Activated CD4-positive, alpha-beta T cell treated with anti-CD3 and anti-CD28 coated beads for 36 hours (primary cell): ENCODE results near the gene PAK6. TPM values are rescaled to one million over a fixed set of nuclear protein-coding genes. Genes with fewer than 3 reads are reported as not detected.

Experiments
- ATAC-seq: fragments of 200-7000 bp; cut with Tn5 transposase; one replicate; pipeline ENCODE4 v1.10.0; 2021; ENCODE audit warnings: mild to moderate bottlenecking, moderate library complexity
- CTCF ChIA-PET: fragments of 350-600 bp; sonication (Branson Sonifier 250); formaldehyde crosslinking; loops from one replicate; lab custom pipeline; 2021; ENCODE audit warnings: antibody characterized with exemption; lab: Charles Lee
- POLR2A ChIA-PET: fragments of 350-600 bp; sonication (Branson Sonifier 250); formaldehyde crosslinking; loops from one replicate; lab custom pipeline; 2021; ENCODE audit warnings: antibody characterized with exemption, inconsistent platforms; lab: Charles Lee
- DNase-seq: peaks from one replicate; pipeline ENCODE4 v3.0.0-alpha.2; 2020
- H3K27ac Mint-ChIP-seq: one replicate; pipeline ENCODE4 v1.8.0; 2021; ENCODE audit warnings: mixed read lengths
- H3K27me3 Mint-ChIP-seq: one replicate; pipeline ENCODE4 v1.8.0; 2021; ENCODE audit warnings: mixed read lengths
- H3K36me3 Mint-ChIP-seq: one replicate; pipeline ENCODE4 v1.8.0; 2021; ENCODE audit warnings: low read depth, mixed read lengths
- H3K4me1 Mint-ChIP-seq: one replicate; pipeline ENCODE4 v1.8.0; 2021; ENCODE audit warnings: mixed read lengths
- H3K4me3 Mint-ChIP-seq: one replicate; pipeline ENCODE4 v1.8.0; 2021; ENCODE audit warnings: mild to moderate bottlenecking, moderate library complexity, mixed read lengths
- H3K9me3 Mint-ChIP-seq: one replicate; pipeline ENCODE4 v1.8.0; 2021; ENCODE audit warnings: low read depth, mixed read lengths
- intact Hi-C, 2 experiments: fragments of 100-400 bp; cut with DNase I in 1 of 2; cut with micrococcal nuclease in 1 of 2; formaldehyde crosslinking; loops; one replicate each; pipeline versions ENCODE4 v1.14.2 to v1.15.1; 2022 to 2024; cut with DNase I, micrococcal nuclease
- total RNA-seq, 2 experiments: library from RNA; stranded (reverse); gene quantifications; one replicate each; pipeline ENCODE4 v1.2.3, GENCODE V29; 2021

The PAK6 gene
- total RNA-seq, 2 experiments from 2014 or later, result 0.30 to 0.53 TPM

GRCh38 chr15:40302288-40302886 is 63.5 kb downstream of the PAK6 start:
- Mint-ChIP-seq H3K36me3 (peaks cover 33% of the 10 kb centered on the region), H3K4me3 (no peak overlapping the region), H3K9me3 (no peaks in the 10 kb centered on the region), H3K4me1 (peaks cover 15% of the 10 kb centered on the region), H3K27ac (no peak overlapping the region), H3K27me3 (no peaks in the 10 kb centered on the region)
- DNase-seq (no peak), ATAC-seq (no peak)
- ChIA-PET POLR2A (no interaction called here), CTCF (interaction anchor here (0.7 to 21.7 kb wide), 5 partner anchors 14 to 35 kb away, joined by 3 to 393 read pairs (median 6); no protein-coding TSS in a partner anchor)
- intact Hi-C loops, result loop anchor here in 1 of 2 experiments (10.0 kb wide), 1 partner anchor 518 kb away; the partner anchor contains the start of gene FSIP1

- Mint-ChIP-seq H3K4me1 (peaks cover 15% of the 10 kb centered on the region), H3K4me3 (no peak overlapping the region), H3K36me3 (peaks cover 33% of the 10 kb centered on the region), H3K27me3 (no peaks in the 10 kb centered on the region), H3K9me3 (no peaks in the 10 kb centered on the region), H3K27ac (no peak overlapping the region)
- ATAC-seq (no peak), DNase-seq (no peak)
- CTCF ChIA-PET, result interaction anchor here (0.6 to 21.7 kb wide), 3 partner anchors 28 to 35 kb away, joined by 3 to 393 read pairs (median 7); no protein-coding TSS in a partner anchor
- POLR2A ChIA-PET, result no interaction called here
- intact Hi-C loops, result loop anchor here in 1 of 2 experiments (10.0 kb wide), 1 partner anchor 518 kb away; the partner anchor contains the start of gene FSIP1
These were observed 64.1 kb downstream of the PAK6 start for GRCh38 chr15:40302981-40303380.

- no peak for DNase-seq
- no peaks in the 10 kb centered on the region for H3K9me3 Mint-ChIP-seq
- ATAC-seq, result no peak
- intact Hi-C loops, result loop anchor here in 1 of 2 experiments (10.0 kb wide), 1 partner anchor 519 kb away; the partner anchor contains the start of gene FSIP1
- no peaks in the 10 kb centered on the region for H3K27me3 Mint-ChIP-seq
- no peak overlapping the region for H3K4me3 Mint-ChIP-seq
- ChIA-PET CTCF (interaction anchor here (0.6 to 21.7 kb wide), 2 partner anchors 29 to 34 kb away, joined by 3 to 393 read pairs; no protein-coding TSS in a partner anchor), POLR2A (no interaction called here)
- H3K4me1 Mint-ChIP-seq, result peaks cover 16% of the 10 kb centered on the region
- H3K36me3 Mint-ChIP-seq, result peaks cover 33% of the 10 kb centered on the region
- no peak overlapping the region for H3K27ac Mint-ChIP-seq
These were observed 64.7 kb downstream of the PAK6 start for GRCh38 chr15:40303576-40303975.

GRCh38 chr15:40305281-40305680 is 66.4 kb downstream of the PAK6 start:
- no peak for ATAC-seq
- H3K36me3 Mint-ChIP-seq, result peaks cover 21% of the 10 kb centered on the region
- intact Hi-C loops, result loop anchor here in 1 of 2 experiments (10.0 kb wide), 1 partner anchor 520 kb away; the partner anchor contains the start of gene FSIP1
- H3K27me3 Mint-ChIP-seq, result no peaks in the 10 kb centered on the region
- no peak overlapping the region for H3K4me3 Mint-ChIP-seq
- H3K4me1 Mint-ChIP-seq, result peaks cover 31% of the 10 kb centered on the region
- POLR2A ChIA-PET, result no interaction called here
- H3K27ac Mint-ChIP-seq, result no peak overlapping the region
- H3K9me3 Mint-ChIP-seq, result no peaks in the 10 kb centered on the region
- DNase-seq, result no peak
- CTCF ChIA-PET, result interaction anchor here (0.6 to 21.7 kb wide), 4 partner anchors 20 to 192 kb away, joined by 3 to 393 read pairs (median 4); no protein-coding TSS in a partner anchor

- no peak for DNase-seq
- Mint-ChIP-seq H3K4me1 (peaks cover 31% of the 10 kb centered on the region), H3K4me3 (peak overlapping the region; percentile 91), H3K36me3 (peaks cover 11% of the 10 kb centered on the region), H3K27ac (peak overlapping the region; percentile 78), H3K27me3 (no peaks in the 10 kb centered on the region), H3K9me3 (no peaks in the 10 kb centered on the region)
- CTCF ChIA-PET, result interaction anchor here (0.8 to 21.7 kb wide), 10 partner anchors 11 to 640 kb away, joined by 3 to 393 read pairs (median 10); partner anchors contain the start of genes ANKRD63, CCDC9B and INAFM2
- no peak for ATAC-seq
- intact Hi-C loops, result loop anchor here (2.0 to 10.0 kb wide), 2 partner anchors 32 to 522 kb away; partner anchors contain the start of gene FSIP1 (in 1 of the 2)
- POLR2A ChIA-PET, result no interaction called here
These were observed 67.5 kb downstream of the PAK6 start for GRCh38 chr15:40306371-40306770.

- intact Hi-C loops, result loop anchor here (1.0 to 10.0 kb wide), 5 partner anchors 16 to 522 kb away; partner anchors contain the start of genes FSIP1 (in 1 of the 2), INAFM2 (in 1 of the 2) and SRP14 (in 1 of the 2)
- no peaks in the 10 kb centered on the region for H3K27me3 Mint-ChIP-seq
- no peaks in the 10 kb centered on the region for H3K9me3 Mint-ChIP-seq
- peak overlapping the region; percentile 91 for H3K4me3 Mint-ChIP-seq
- H3K36me3 Mint-ChIP-seq, result peaks cover 7% of the 10 kb centered on the region
- DNase-seq, result peak; percentile 45
- ATAC-seq, result no peak
- POLR2A ChIA-PET, result interaction anchor here (0.6 to 1.5 kb wide), 2 partner anchors 18 to 102 kb away, joined by 3 to 5 read pairs; no protein-coding TSS in a partner anchor
- H3K27ac Mint-ChIP-seq, result peak overlapping the region; percentile 78
- CTCF ChIA-PET, result interaction anchor here (0.6 to 21.7 kb wide), 20 partner anchors 12 to 771 kb away, joined by 3 to 393 read pairs (median 5); partner anchors contain the start of genes ANKRD63, CCDC9B and INAFM2
- H3K4me1 Mint-ChIP-seq, result peaks cover 31% of the 10 kb centered on the region
These were observed 68.0 kb downstream of the PAK6 start for GRCh38 chr15:40306908-40307307.

GRCh38 chr15:40307421-40308211 is 68.8 kb downstream of the PAK6 start, which contains the start of gene PLCB2:
Gene PLCB2, minus strand, starts transcription at chr15:40307935. Its CDS starts 263 bp downstream, at chr15:40307672.
- Mint-ChIP-seq H3K4me1 (peaks cover 31% of the 10 kb centered on the region), H3K27ac (peak within 1 kb of the TSS; percentile 97), H3K9me3 (no peaks in the 10 kb centered on the region), H3K36me3 (peaks cover 4% of the 10 kb centered on the region), H3K27me3 (no peaks in the 10 kb centered on the region), H3K4me3 (peak within 1 kb of the TSS; percentile 91)
- CTCF ChIA-PET, result interaction anchor here (0.6 to 21.7 kb wide), 33 partner anchors 12 to 771 kb away, joined by 3 to 393 read pairs (median 4); partner anchors contain the start of genes ANKRD63, CCDC9B, INAFM2 and KNSTRN
- ATAC-seq (peak; percentile 79), DNase-seq (peak; percentile 83)
- POLR2A ChIA-PET, result interaction anchor here (0.6 to 1.5 kb wide), 5 partner anchors 16 to 102 kb away, joined by 3 to 7 read pairs (median 5); partner anchors contain the start of genes INAFM2 and IVD
- intact Hi-C loops, result loop anchor here (1.0 to 10.0 kb wide), 6 partner anchors 16 to 523 kb away; partner anchors contain the start of genes INAFM2 (in 2 of the 2), FSIP1 (in 1 of the 2) and SRP14 (in 1 of the 2)

- ChIA-PET CTCF (interaction anchor here (0.5 to 21.7 kb wide), 31 partner anchors 8 to 522 kb away, joined by 3 to 393 read pairs (median 4); partner anchors contain the start of genes ANKRD63, CCDC9B, DISP2 and INAFM2), POLR2A (interaction anchor here (0.8 kb wide), 1 partner anchor 30 kb away, joined by 3 read pairs; no protein-coding TSS in a partner anchor)
- no peak for ATAC-seq
- Mint-ChIP-seq H3K27me3 (no peaks in the 10 kb centered on the region), H3K9me3 (no peaks in the 10 kb centered on the region), H3K4me3 (peak overlapping the region; percentile 91), H3K4me1 (peaks cover 40% of the 10 kb centered on the region), H3K36me3 (no peaks in the 10 kb centered on the region), H3K27ac (peak overlapping the region; percentile 97)
- intact Hi-C loops, result loop anchor here in 1 of 2 experiments (10.0 kb wide), 1 partner anchor 525 kb away; the partner anchor contains the start of gene FSIP1
- DNase-seq, result no peak
These were observed 70.5 kb downstream of the PAK6 start for GRCh38 chr15:40309344-40309862.

GRCh38 chr15:40310001-40310959 is 71.4 kb downstream of the PAK6 start:
- intact Hi-C loops, result loop anchor here (1.0 kb wide), 1 partner anchor 31 kb away; no protein-coding TSS in a partner anchor
- peak overlapping the region; percentile 97 for H3K27ac Mint-ChIP-seq
- H3K9me3 Mint-ChIP-seq, result no peaks in the 10 kb centered on the region
- H3K27me3 Mint-ChIP-seq, result no peaks in the 10 kb centered on the region
- CTCF ChIA-PET, result interaction anchor here (0.5 to 21.7 kb wide), 29 partner anchors 9 to 523 kb away, joined by 3 to 393 read pairs (median 4); partner anchors contain the start of genes ANKRD63, CCDC9B, DISP2 and INAFM2
- no peaks in the 10 kb centered on the region for H3K36me3 Mint-ChIP-seq
- peaks cover 37% of the 10 kb centered on the region for H3K4me1 Mint-ChIP-seq
- ATAC-seq, result peak; percentile 30
- POLR2A ChIA-PET, result interaction anchor here (0.8 kb wide), 1 partner anchor 31 kb away, joined by 3 read pairs; no protein-coding TSS in a partner anchor
- DNase-seq, result peak; percentile 85
- peak overlapping the region; percentile 91 for H3K4me3 Mint-ChIP-seq
